HCT116 (cell line): ENCODE measurements around the gene KIF18B. TPM values are rescaled to one million over a fixed set of nuclear protein-coding genes. Genes with fewer than 3 reads are reported as not detected.

ENCODE experiments used
- ATAC-seq: fragments of 200-7000 bp; cut with Tn5 transposase; 2 replicates; pipeline ENCODE4 v1.9.1; 2020; ENCODE audit warnings: mild to moderate bottlenecking, moderate library complexity
- BruUV-seq: library from RNA; stranded (reverse); fragments of 400-500 nt; replicated peaks from 2 replicates; lab custom pipeline; 2021; lab: Mats Ljungman, UMichigan
- CTCF ChIA-PET: fragments of 300-600 bp; sonication (Branson Sonifier 250); formaldehyde crosslinking; loops from one replicate; lab custom pipeline; 2021; ENCODE audit warnings: antibody characterized with exemption; lab: Charles Lee
- POLR2A ChIA-PET: fragments of 300-600, 350-600 bp; sonication (Branson Sonifier 250); formaldehyde crosslinking; loops from one replicate; lab custom pipeline; 2021; ENCODE audit warnings: antibody characterized with exemption; lab: Charles Lee
- RAD21 ChIA-PET, 2 experiments: fragments of 300-600 bp; sonication (Branson Sonifier 250); formaldehyde crosslinking; loops; one replicate each; lab custom pipeline; 2023; ENCODE audit warnings: low total read pairs in 2 of 2; ENCODE audit not compliant: uncharacterized antibody in 2 of 2, unreplicated experiment in 2 of 2, low non-redundant PET in 1 of 2; lab: Charles Lee
- DNase-seq: peaks from one replicate; pipeline ENCODE4 v3.0.0-alpha.2; 2010; ENCODE audit warnings: low read depth, low spot score
- H2AFZ ChIP-seq: fragments of 200-600 bp; shearing (Covaris generic), sonication (generic); 2 replicates; pipeline ENCODE4 v1.6.1; 2017; ENCODE audit warnings: low read depth, mixed run types, mixed read lengths, antibody characterized with exemption, low read length; ENCODE audit not compliant: poor library complexity, severe bottlenecking
- H3K27ac ChIP-seq: 2 replicates; pipeline ENCODE4 v1.5.1; 2012; ENCODE audit warnings: low read depth, low read length
- H3K27me3 ChIP-seq: fragments of 200-600 bp; sonication (generic); 2 replicates; pipeline ENCODE4 v1.6.1; 2016; ENCODE audit warnings: mixed run types, low read length, mixed read lengths; ENCODE audit not compliant: insufficient read depth
- H3K36me3 ChIP-seq, 2 experiments: fragments of 200-500 bp in 1 of 2; fragments of 200-600 bp in 1 of 2; sonication (Bioruptor generic) in 1 of 2; sonication (generic) in 1 of 2; 2 replicates each; pipeline versions ENCODE4 v1.5.1 to v1.6.1; 2014 to 2016; ENCODE audit warnings: low read length in 2 of 2, inconsistent platforms in 1 of 2, mixed read lengths in 1 of 2, mixed run types in 1 of 2; ENCODE audit not compliant: insufficient read depth in 2 of 2, control insufficient read depth in 1 of 2
- H3K4me1 ChIP-seq, 2 experiments: fragments of 200-600 bp in 1 of 2; sonication (generic) in 1 of 2; 2 replicates each; pipeline versions ENCODE4 v1.5.1 to v1.6.1; 2012 to 2017; ENCODE audit warnings: low read length in 2 of 2, inconsistent platforms in 1 of 2, mild to moderate bottlenecking in 1 of 2, mixed read lengths in 1 of 2, mixed run types in 1 of 2, moderate library complexity in 1 of 2; ENCODE audit not compliant: insufficient read depth in 2 of 2, control insufficient read depth in 1 of 2
- H3K4me2 ChIP-seq: fragments of 200-600 bp; sonication (generic); 2 replicates; pipeline ENCODE4 v1.6.1; 2017; ENCODE audit warnings: mixed run types, low read length, mixed read lengths
- H3K4me3 ChIP-seq, 2 experiments: fragments of 200-600 bp in 1 of 2; sonication (generic) in 1 of 2; replicated peaks in 1 of 2; 2 replicates each; pipeline ENCODE4 v1.5.1; 2011 to 2016; ENCODE audit warnings: low read length in 2 of 2, control low read depth in 1 of 2, low read depth in 1 of 2, mild to moderate bottlenecking in 1 of 2, mixed read lengths in 1 of 2, mixed run types in 1 of 2
- H3K79me2 ChIP-seq: fragments of 200-600 bp; sonication (generic); 2 replicates; pipeline ENCODE4 v1.6.1; 2017; ENCODE audit warnings: mild to moderate bottlenecking, mixed run types, low read length, moderate library complexity, mixed read lengths; ENCODE audit not compliant: insufficient read depth
- H3K9ac ChIP-seq: fragments of 200-600 bp; sonication (generic); 2 replicates; pipeline ENCODE4 v1.6.1; 2016; ENCODE audit warnings: low read length, mixed read lengths
- H3K9me2 ChIP-seq: fragments of 200-600 bp; sonication (generic), shearing (Covaris generic); 2 replicates; pipeline ENCODE4 v1.6.1; 2017; ENCODE audit warnings: mixed run types, mild to moderate bottlenecking, moderate library complexity; ENCODE audit not compliant: insufficient read depth
- H3K9me3 ChIP-seq, 2 experiments: fragments of 200-500 bp in 1 of 2; fragments of 200-600 bp in 1 of 2; sonication (Bioruptor generic) in 1 of 2; sonication (generic) in 1 of 2; 2 replicates each; pipeline ENCODE4 v1.6.1; 2014 to 2017; ENCODE audit warnings: low read length in 2 of 2, mixed read lengths in 2 of 2, inconsistent platforms in 1 of 2, low read depth in 1 of 2, mild to moderate bottlenecking in 1 of 2, mixed run types in 1 of 2, moderate library complexity in 1 of 2; ENCODE audit not compliant: control insufficient read depth in 1 of 2, insufficient read depth in 1 of 2
- H4K20me1 ChIP-seq: fragments of 200-600 bp; sonication (generic), shearing (Covaris generic); 2 replicates; pipeline ENCODE4 v1.6.1; 2017; ENCODE audit warnings: mixed run types, mild to moderate bottlenecking, moderate library complexity; ENCODE audit not compliant: insufficient read depth
- ATF3 ChIP-seq: IDR thresholded peaks from 2 replicates; pipeline ENCODE4 v1.6.1; 2012
- CBX3 ChIP-seq: IDR thresholded peaks from 2 replicates; pipeline ENCODE4 v1.6.1; 2012; ENCODE audit warnings: low read depth
- CEBPB ChIP-seq: IDR thresholded peaks from 2 replicates; pipeline ENCODE4 v1.6.1; 2012; ENCODE audit warnings: low read depth
- EGR1 ChIP-seq: IDR thresholded peaks from 2 replicates; pipeline ENCODE4 v1.6.1; 2012; ENCODE audit warnings: low read depth
- ELF1 ChIP-seq: IDR thresholded peaks from 2 replicates; pipeline ENCODE4 v1.6.1; 2012; ENCODE audit warnings: low read depth, borderline replicate concordance
- EZH2 ChIP-seq: fragments of 200-600 bp; sonication (generic); IDR thresholded peaks from 2 replicates; pipeline ENCODE4 v1.6.1; 2017; ENCODE audit warnings: antibody characterized with exemption, mixed run types
- EZH2phosphoT487 ChIP-seq: fragments of 200-600 bp; IDR thresholded peaks from 2 replicates; pipeline ENCODE4 v1.6.1; 2018; ENCODE audit warnings: antibody characterized with exemption, borderline replicate concordance
- FOSL1 ChIP-seq: IDR thresholded peaks from 2 replicates; pipeline ENCODE4 v1.6.1; 2012; ENCODE audit warnings: low read depth
- MAX ChIP-seq: IDR thresholded peaks from 2 replicates; pipeline ENCODE4 v1.6.1; 2012
- POLR2A ChIP-seq: IDR thresholded peaks from 2 replicates; pipeline ENCODE4 v1.7.0; 2011; ENCODE audit warnings: borderline replicate concordance; ENCODE audit not compliant: insufficient read depth, insufficient read length; ENCODE audit errors: extremely low read depth
- POLR2AphosphoS5 ChIP-seq: IDR thresholded peaks from 2 replicates; pipeline ENCODE4 v1.6.1; 2011; ENCODE audit warnings: mild to moderate bottlenecking, low read depth, low read length, moderate library complexity
- RAD21 ChIP-seq: IDR thresholded peaks from 2 replicates; pipeline ENCODE4 v1.6.1; 2012; ENCODE audit warnings: low read depth, mild to moderate bottlenecking
- REST ChIP-seq: IDR thresholded peaks from 2 replicates; pipeline ENCODE4 v1.6.1; 2012; ENCODE audit warnings: low read depth
- SIN3A ChIP-seq: IDR thresholded peaks from 2 replicates; pipeline ENCODE4 v1.6.1; 2012; ENCODE audit warnings: low read depth
- TCF7L2 ChIP-seq: IDR thresholded peaks from 2 replicates; pipeline ENCODE4 v1.7.0; 2011; ENCODE audit warnings: borderline replicate concordance, inconsistent platforms; ENCODE audit not compliant: insufficient read depth, insufficient read length; ENCODE audit errors: extremely low read depth
- YY1 ChIP-seq: IDR thresholded peaks from 2 replicates; pipeline ENCODE4 v1.6.1; 2011; ENCODE audit warnings: low read length, low read depth, moderate library complexity, mild to moderate bottlenecking; ENCODE audit not compliant: insufficient replicate concordance; ENCODE audit errors: extremely low read depth
- ZBTB33 ChIP-seq: IDR thresholded peaks from 2 replicates; pipeline ENCODE4 v1.6.1; 2011; ENCODE audit warnings: mild to moderate bottlenecking, low read length, moderate library complexity; ENCODE audit not compliant: insufficient replicate concordance; ENCODE audit errors: extremely low read depth
- ZNF274 ChIP-seq: fragments of 200-500 bp; sonication (Bioruptor generic); IDR thresholded peaks from 2 replicates; pipeline ENCODE4 v1.6.1; 2014; ENCODE audit warnings: mild to moderate bottlenecking, low read depth, low read length, inconsistent platforms
- intact Hi-C: fragments of 100-400 bp; cut with micrococcal nuclease; formaldehyde crosslinking; loops from 2 replicates; pipeline ENCODE4 v1.10.0; 2022
- total RNA-seq: library from RNA; stranded (reverse); gene quantifications from one replicate; pipeline ENCODE4 v1.2.1, GENCODE V29; 2021; ENCODE audit not compliant: unreplicated experiment

Gene KIF18B
- total RNA-seq, 1 experiment from 2014 or later = 76.4 TPM

GRCh38 chr17:44932787-44933097 is 14.8 kb downstream of the KIF18B start:
- peaks cover 27% of the 10 kb centered on the region for H3K79me2 ChIP-seq
- intact Hi-C loops = no loop called here
- no peak overlapping the region for H2AFZ ChIP-seq
- RAD21 ChIA-PET = no interaction called here
- H3K4me1 ChIP-seq = no peaks in the 10 kb centered on the region
- H3K27ac ChIP-seq = no peak overlapping the region
- TF ChIP-seq CEBPB (no peak), ZBTB33 (no peak), MAX (no peak), EZH2phosphoT487 (no peak), FOSL1 (no peak), CBX3 (no peak), ELF1 (no peak), TCF7L2 (no peak), POLR2A (no peak), YY1 (no peak), ATF3 (no peak), EZH2 (no peak), EGR1 (no peak), REST (no peak), RAD21 (no peak), ZNF274 (no peak), SIN3A (no peak), POLR2AphosphoS5 (no peak)
- TF ChIP-seq, all 23 proteins: peak for 0
- no peaks in the 10 kb centered on the region for H3K27me3 ChIP-seq
- H3K4me3 ChIP-seq = no peak overlapping the region
- H3K9me2 ChIP-seq = no peaks in the 10 kb centered on the region
- H3K4me2 ChIP-seq = no peak overlapping the region
- POLR2A ChIA-PET = no interaction called here
- H3K9ac ChIP-seq = no peak overlapping the region
- ATAC-seq (no peak), DNase-seq (no peak)
- 0 out of 2 replicates have a peak, but pooled peaks cover 5% of the 10 kb centered on the region for H4K20me1 ChIP-seq
- peaks cover 48 to 83% of the 10 kb centered on the region in 2 experiments for H3K36me3 ChIP-seq
- BruUV-seq = no TSS peak
- no peaks in the 10 kb centered on the region for H3K9me3 ChIP-seq
- CTCF ChIA-PET = no interaction called here
